Upper lobe of right lung (tissue), 1 donor: ENCODE measurements around the gene NINJ2. TPM values are rescaled to one million over a fixed set of nuclear protein-coding genes. Genes with fewer than 3 reads are reported as not detected.
A peak's percentile ranks its signal among the peaks of the same experiment; 100 is the strongest.
"Not testable (repeated sequence)": the region's sequence is repeated elsewhere in the genome, so short reads cannot be mapped to it uniquely, and the experiment has no call there.

Experiments
- ATAC-seq: fragments of 200-7000 bp; cut with Tn5 transposase; one replicate; pipeline ENCODE4 v1.9.1; 2020; ENCODE audit warnings: mild to moderate bottlenecking, moderate library complexity
- DNase-seq: peaks from one replicate; pipeline ENCODE4 v3.0.0-alpha.2; 2020
- H3K27ac ChIP-seq: fragments of 200-600 bp; one replicate; pipeline ENCODE4 v1.8.0; 2022
- H3K27me3 ChIP-seq: fragments of 200-600 bp; one replicate; pipeline ENCODE4 v1.8.0; 2022; ENCODE audit warnings: mild to moderate bottlenecking
- H3K36me3 ChIP-seq: fragments of 200-600 bp; one replicate; pipeline ENCODE4 v1.8.0; 2022
- H3K4me1 ChIP-seq: fragments of 200-600 bp; one replicate; pipeline ENCODE4 v1.8.0; 2022
- H3K4me3 ChIP-seq: fragments of 200-600 bp; one replicate; pipeline ENCODE4 v1.8.0; 2022; ENCODE audit warnings: mild to moderate bottlenecking
- H3K9me3 ChIP-seq: fragments of 200-600 bp; one replicate; pipeline ENCODE4 v1.8.0; 2022
- CTCF ChIP-seq: fragments of 200-600 bp; IDR thresholded peaks from one replicate; pipeline ENCODE4 v1.8.0; 2022; ENCODE audit warnings: antibody characterized with exemption
- intact Hi-C: fragments of 100-400 bp; cut with DNase I; formaldehyde crosslinking; loops from one replicate; pipeline ENCODE4 v1.11.0; 2022
- total RNA-seq: library from RNA; stranded (reverse); fragmentation: NEBNext Ultra II Directional; extraction: Animal tissue kit (Norgen Biotek cat#: 25700); gene quantifications from one replicate; pipeline ENCODE4 v1.2.1, GENCODE V29; 2021
- donor health status: DM: no; HTN: yes; CAD: no; lungs with severe emphysema.

NINJ2 gene
- total RNA-seq, 1 donor from 2014 or later = 23.4 TPM

- no peak for ATAC-seq
These were observed 26.6 kb downstream of the NINJ2 start for GRCh38 chr12:636632-637031.

GRCh38 chr12:633731-634130 lies 29.5 kb downstream of the NINJ2 start:
- no peaks in the 10 kb centered on the region for H3K27me3 ChIP-seq
- no peak for DNase-seq
- no peaks in the 10 kb centered on the region for H3K36me3 ChIP-seq
- H3K27ac ChIP-seq = peak overlapping the region; percentile 83
- intact Hi-C loops = no loop called here
- H3K4me1 ChIP-seq = peaks cover 36% of the 10 kb centered on the region
- H3K4me3 ChIP-seq = no peak overlapping the region
- no peaks in the 10 kb centered on the region for H3K9me3 ChIP-seq
- TF ChIP-seq CTCF = no peak
- ATAC-seq = no peak

More at GRCh38 chr12:636632-637031, 26.6 kb downstream of the NINJ2 start:
- Histone ChIP-seq H3K4me3 (no peak overlapping the region), H3K27me3 (no peaks in the 10 kb centered on the region), H3K9me3 (no peaks in the 10 kb centered on the region), H3K27ac (peak overlapping the region; percentile 99), H3K4me1 (peaks cover 46% of the 10 kb centered on the region), H3K36me3 (no peaks in the 10 kb centered on the region)
- DNase-seq = no peak
- intact Hi-C loops = no loop called here
- no peak for TF ChIP-seq CTCF

DNA sequence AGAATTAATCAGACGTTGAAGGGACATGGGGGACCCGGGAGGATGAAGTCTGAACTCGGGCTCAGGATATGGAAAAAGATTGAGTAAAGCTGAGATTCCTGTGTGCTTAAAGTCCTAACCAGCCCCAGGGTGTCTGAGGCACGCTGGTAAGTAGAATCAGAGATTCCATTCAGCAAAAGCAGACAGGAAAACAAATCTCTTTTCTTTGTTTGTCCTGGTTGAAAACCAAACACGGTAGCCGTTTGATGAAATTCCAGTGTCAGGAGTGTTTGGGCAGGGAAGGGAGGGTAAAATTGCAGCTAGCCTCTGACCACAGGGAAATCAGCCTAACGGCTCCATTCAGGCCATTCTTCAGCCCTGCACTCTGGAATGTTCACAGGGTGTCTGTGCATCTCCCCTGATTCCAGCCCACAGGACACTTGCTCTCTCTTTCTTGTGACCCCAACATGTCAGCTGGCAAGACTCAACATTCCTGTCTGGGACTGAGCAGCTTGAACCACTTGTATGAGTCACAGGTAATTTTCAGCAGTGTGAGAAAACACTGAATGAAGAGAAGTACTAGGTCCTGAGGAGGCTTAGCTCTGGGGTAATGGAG lies 31.0 kb downstream of the NINJ2 start:
- no peaks in the 10 kb centered on the region for H3K36me3 ChIP-seq
- intact Hi-C loops = no loop called here
- DNase-seq (no peak), ATAC-seq (peak; percentile 80)
- H3K4me1 ChIP-seq = peaks cover 26% of the 10 kb centered on the region
- TF ChIP-seq CTCF = no peak
- no peaks in the 10 kb centered on the region for H3K27me3 ChIP-seq
- no peaks in the 10 kb centered on the region for H3K9me3 ChIP-seq
- H3K4me3 ChIP-seq = peak overlapping the region; percentile 22
- H3K27ac ChIP-seq = peak overlapping the region; percentile 83

DNA sequence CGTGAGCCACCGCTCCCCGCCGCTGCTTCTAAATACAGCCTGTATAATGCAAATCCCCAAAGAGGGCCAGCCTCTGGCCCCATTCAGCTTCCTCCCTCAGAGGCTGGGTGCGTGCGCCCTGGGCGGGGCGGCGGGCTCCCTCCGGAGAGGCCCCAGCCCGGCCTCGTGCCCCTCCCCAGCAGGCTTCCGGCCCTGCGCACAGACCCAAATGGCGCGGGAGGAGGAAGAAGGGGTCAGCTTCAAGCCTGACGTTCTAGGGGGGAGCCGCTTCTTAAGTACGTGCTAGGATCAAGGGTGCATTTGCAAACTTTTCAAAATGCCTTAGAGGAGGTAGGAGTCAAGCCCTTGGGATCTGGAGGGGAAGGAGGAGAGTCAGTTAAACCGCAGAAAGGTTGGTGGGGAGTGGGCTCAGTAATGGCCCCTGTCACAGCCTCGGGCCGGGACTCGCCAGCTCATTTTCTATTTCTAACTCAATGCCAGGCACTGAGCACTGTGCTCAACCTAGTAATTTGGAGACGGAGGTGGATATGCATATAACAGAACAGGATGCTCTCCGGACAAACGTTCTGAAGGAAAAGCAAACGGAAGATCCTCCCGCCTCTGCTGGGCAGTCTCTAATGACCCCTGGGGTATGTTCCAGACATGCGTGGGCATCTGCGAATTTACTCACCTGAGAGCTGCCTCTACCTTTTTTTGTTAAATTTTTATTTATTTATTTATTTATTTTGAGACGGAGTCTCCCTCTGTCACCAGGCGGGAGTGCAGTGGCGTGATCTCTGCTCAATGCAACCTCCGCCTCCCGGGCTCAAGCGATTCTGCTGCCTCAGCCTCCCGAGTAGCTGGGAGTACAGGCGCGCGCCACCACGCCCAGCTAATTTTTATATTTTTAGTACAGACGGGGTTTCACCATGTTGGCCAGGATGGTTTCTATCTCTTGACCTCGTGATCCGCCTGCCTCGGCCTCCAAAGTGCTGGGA lies 32.3 kb downstream of the NINJ2 start:
- peak overlapping the region; percentile 45 for H3K4me3 ChIP-seq
- H3K27me3 ChIP-seq = no peaks in the 10 kb centered on the region
- DNase-seq = peak; percentile 91
- no peaks in the 10 kb centered on the region for H3K9me3 ChIP-seq
- H3K36me3 ChIP-seq = no peaks in the 10 kb centered on the region
- peak; percentile 88 for ATAC-seq
- peak overlapping the region; percentile 83 for H3K27ac ChIP-seq
- intact Hi-C loops = no loop called here
- H3K4me1 ChIP-seq = peaks cover 21% of the 10 kb centered on the region
- TF ChIP-seq CTCF = no peak

GRCh38 chr12:628742-629078 lies 34.5 kb downstream of the NINJ2 start:
- H3K36me3 ChIP-seq, H3K4me3 ChIP-seq, H3K27ac ChIP-seq, H3K27me3 ChIP-seq, intact Hi-C loops, H3K9me3 ChIP-seq, ATAC-seq, DNase-seq: not testable (repeated sequence)
- peaks cover 21% of the 10 kb centered on the region for H3K4me1 ChIP-seq
